ENCODE results near the gene GRIA4.

Gene GRIA4

DNA sequence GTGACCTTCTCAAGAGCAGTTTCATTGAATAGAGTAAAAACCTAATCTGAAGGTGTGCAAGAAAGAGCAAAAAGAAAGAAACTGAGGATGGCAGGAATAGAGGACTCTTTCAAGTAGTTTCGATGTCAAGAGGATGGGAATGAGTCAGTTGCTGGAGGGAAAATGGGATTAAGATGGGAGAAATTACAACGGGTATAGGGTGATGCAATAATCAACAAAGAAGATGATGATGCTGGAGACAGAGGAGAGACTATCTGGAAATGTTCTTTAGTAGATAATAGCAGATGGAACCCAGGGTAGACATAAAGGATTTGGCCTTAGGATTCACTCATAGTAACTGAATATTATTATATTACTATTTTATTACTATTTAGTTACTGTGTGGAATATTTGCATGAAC, 189.4 kb downstream of the GRIA4 start:
- Mint-ChIP-seq H3K9me3 (no peaks in the 10 kb centered on the region), H3K27me3 (ENCODE audit: low read depth, poor library complexity) (no peaks in the 10 kb centered on the region)

DNA sequence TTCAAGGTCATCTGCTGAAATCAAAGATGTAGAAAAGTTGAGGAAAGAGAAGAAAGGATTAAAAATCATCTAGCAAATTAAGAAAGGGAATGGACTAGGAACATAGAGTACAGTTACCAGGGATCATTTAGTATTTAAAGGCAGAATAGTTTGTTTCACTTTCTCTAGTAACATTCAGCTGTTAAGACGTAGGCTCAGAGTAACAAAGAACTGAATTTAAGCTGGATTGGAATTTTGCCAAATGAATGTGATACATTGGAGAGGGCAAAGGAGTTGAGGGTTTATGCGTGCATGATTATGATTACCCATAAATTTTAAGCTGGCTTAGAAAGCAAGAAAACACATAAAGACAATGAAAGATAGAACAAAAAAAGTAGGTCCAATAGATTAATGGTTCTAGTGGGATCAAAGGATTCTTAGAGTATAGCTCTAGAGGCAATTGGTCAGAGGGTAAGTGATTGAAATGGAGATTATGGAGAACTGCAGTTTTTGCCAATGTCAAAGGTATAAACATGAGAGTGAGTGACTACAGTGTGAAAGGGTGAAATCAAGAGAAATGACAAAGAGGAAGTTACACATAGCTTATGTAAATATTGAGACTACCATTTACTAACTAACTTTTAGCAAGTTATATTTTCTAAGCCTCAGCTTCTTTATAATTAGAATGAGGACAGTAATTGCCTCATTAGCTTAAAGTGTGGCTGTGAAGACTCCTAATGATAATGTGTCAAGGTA, 190.0 kb downstream of the GRIA4 start:
- DNase-seq, result no peak
- H3K4me3 Mint-ChIP-seq, result no peak overlapping the region
- H3K27me3 Mint-ChIP-seq (ENCODE audit: low read depth, poor library complexity), result no peaks in the 10 kb centered on the region
- TF ChIP-seq, protein P1, sequence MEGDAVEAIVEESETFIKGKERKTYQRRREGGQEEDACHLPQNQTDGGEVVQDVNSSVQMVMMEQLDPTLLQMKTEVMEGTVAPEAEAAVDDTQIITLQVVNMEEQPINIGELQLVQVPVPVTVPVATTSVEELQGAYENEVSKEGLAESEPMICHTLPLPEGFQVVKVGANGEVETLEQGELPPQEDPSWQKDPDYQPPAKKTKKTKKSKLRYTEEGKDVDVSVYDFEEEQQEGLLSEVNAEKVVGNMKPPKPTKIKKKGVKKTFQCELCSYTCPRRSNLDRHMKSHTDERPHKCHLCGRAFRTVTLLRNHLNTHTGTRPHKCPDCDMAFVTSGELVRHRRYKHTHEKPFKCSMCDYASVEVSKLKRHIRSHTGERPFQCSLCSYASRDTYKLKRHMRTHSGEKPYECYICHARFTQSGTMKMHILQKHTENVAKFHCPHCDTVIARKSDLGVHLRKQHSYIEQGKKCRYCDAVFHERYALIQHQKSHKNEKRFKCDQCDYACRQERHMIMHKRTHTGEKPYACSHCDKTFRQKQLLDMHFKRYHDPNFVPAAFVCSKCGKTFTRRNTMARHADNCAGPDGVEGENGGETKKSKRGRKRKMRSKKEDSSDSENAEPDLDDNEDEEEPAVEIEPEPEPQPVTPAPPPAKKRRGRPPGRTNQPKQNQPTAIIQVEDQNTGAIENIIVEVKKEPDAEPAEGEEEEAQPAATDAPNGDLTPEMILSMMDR (IDR thresholded peaks at IDR 0.05), result no peak
- H3K4me1 Mint-ChIP-seq, result no peaks in the 10 kb centered on the region
- H3K36me3 Mint-ChIP-seq (ENCODE audit: low read depth), result no peaks in the 10 kb centered on the region
- H3K9me3 Mint-ChIP-seq, result no peaks in the 10 kb centered on the region
- no peak overlapping the region for H3K27ac Mint-ChIP-seq

More for the DNA sequence above, 189.4 kb downstream of the GRIA4 start:
- Mint-ChIP-seq H3K27ac (no peak overlapping the region), H3K4me3 (no peak overlapping the region), H3K36me3 (ENCODE audit: low read depth) (no peaks in the 10 kb centered on the region), H3K4me1 (no peaks in the 10 kb centered on the region)
- TF ChIP-seq, protein P1 (IDR thresholded peaks at IDR 0.05), result no peak
- no peak for DNase-seq

DNA sequence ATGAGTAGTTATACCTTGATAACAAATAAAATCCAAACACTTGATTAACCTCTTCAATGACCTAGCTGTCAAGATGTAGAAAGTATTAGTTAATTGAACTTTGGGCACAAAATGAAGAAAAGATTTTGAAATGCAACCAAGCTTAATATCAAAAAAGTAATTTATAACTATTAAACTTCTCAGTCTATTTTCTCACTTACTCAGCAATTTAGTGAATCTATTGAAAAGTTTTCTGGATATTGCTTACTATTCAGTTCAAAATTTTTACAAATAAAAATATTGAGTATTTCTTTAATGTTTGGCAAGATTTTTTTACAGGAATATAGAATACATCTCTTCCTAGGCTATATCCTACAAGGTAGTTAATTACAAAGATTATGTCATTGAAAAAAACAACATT, 192.5 kb downstream of the GRIA4 start:
- Mint-ChIP-seq H3K36me3 (ENCODE audit: low read depth) (no peaks in the 10 kb centered on the region), H3K4me1 (no peaks in the 10 kb centered on the region), H3K9me3 (no peaks in the 10 kb centered on the region), H3K27ac (no peak overlapping the region), H3K27me3 (ENCODE audit: low read depth, poor library complexity) (no peaks in the 10 kb centered on the region), H3K4me3 (no peak overlapping the region)
- no peak for DNase-seq
- TF ChIP-seq, protein P1 (IDR thresholded peaks at IDR 0.05), result no peak

DNA sequence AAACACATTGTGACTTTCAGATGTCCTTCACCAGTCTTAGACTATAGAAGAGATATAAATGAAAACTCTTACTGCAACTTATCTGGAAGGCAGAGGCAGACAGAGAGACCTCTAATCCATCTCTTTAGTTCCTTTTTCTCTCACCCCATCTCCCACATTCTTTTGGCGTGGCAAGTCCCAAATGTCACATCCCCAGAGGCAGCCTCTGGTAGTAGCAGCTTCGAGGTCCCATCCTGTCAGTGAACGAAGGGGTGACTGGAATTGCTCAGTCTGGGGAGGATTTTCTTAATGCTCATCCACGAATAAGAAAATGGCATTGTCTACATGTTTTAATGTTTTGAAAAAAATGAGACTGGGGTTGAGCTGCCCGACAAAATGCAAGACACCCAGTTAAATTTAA, 201.4 kb downstream of the GRIA4 start:
- H3K4me1 Mint-ChIP-seq, result no peaks in the 10 kb centered on the region
- H3K27me3 Mint-ChIP-seq (ENCODE audit: low read depth, poor library complexity), result no peaks in the 10 kb centered on the region
- TF ChIP-seq, protein P1 (IDR thresholded peaks at IDR 0.05), result no peak
- no peak for DNase-seq
- H3K27ac Mint-ChIP-seq, result no peak overlapping the region
- H3K9me3 Mint-ChIP-seq, result no peaks in the 10 kb centered on the region
- no peak overlapping the region for H3K4me3 Mint-ChIP-seq
- H3K36me3 Mint-ChIP-seq (ENCODE audit: low read depth), result no peaks in the 10 kb centered on the region

DNA sequence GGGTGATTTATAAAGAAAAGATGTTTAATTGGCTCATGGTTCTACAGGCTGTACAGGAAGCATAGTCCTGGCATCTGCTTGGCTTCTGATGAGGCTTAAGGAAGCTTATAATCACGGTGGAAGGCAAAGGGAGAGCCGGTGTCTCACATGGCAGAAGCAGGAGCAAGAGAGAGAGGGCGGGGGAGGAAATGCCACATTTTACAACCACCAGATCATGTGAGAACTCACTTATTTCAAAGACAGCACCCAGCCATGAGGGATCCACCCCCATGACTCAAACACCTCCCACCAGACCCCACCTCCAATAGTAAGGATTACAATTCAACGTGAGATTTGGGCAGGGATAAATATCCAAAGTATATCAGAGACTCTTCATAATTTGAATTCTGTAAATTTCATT, 211.5 kb downstream of the GRIA4 start:
- TF ChIP-seq, protein P1 (IDR thresholded peaks at IDR 0.05), result no peak
- Mint-ChIP-seq H3K36me3 (ENCODE audit: low read depth) (no peaks in the 10 kb centered on the region), H3K27me3 (ENCODE audit: low read depth, poor library complexity) (no peaks in the 10 kb centered on the region), H3K4me1 (peaks cover 12% of the 10 kb centered on the region), H3K4me3 (peak overlapping the region; percentile 0), H3K27ac (no peak overlapping the region), H3K9me3 (peaks cover 7% of the 10 kb centered on the region)
- DNase-seq, result peak; percentile 14

DNA sequence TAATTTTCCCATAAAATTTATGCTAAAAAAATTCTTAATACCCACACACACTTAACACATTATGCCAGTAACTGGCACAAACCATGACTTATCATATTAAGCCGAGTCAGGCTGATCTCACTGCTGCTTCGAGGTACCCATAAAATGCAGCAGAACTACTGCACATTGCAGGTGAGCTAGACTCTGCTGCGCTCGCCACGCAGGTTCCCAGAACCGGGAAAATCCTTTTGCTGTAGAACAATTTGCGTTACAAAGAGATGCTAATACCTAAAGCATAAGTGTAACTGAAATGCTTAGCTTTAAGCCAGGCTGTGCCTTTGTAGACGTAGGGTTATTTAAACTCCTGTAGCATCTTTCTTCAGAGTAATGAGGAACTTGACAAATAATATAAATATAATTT, 211.9 kb downstream of the GRIA4 start:
- H3K4me3 Mint-ChIP-seq, result no peak overlapping the region
- TF ChIP-seq, protein P1 (IDR thresholded peaks at IDR 0.05), result no peak
- H3K4me1 Mint-ChIP-seq, result peaks cover 12% of the 10 kb centered on the region
- no peak overlapping the region for H3K27ac Mint-ChIP-seq
- no peaks in the 10 kb centered on the region for H3K27me3 Mint-ChIP-seq (ENCODE audit: low read depth, poor library complexity)
- no peaks in the 10 kb centered on the region for H3K36me3 Mint-ChIP-seq (ENCODE audit: low read depth)
- no peak for DNase-seq
- H3K9me3 Mint-ChIP-seq, result peaks cover 7% of the 10 kb centered on the region
